CD4-positive, alpha-beta T cell treated with Interleukin-4 for 1 hour (primary cell): Measurements from ENCODE around the gene KPNB1.

ENCODE experiments used
- DNase-seq, 2 donors: peaks; one replicate each; pipeline ENCODE4 v3.0.0-alpha.2; 2020 to 2022

KPNB1 gene

GRCh38 chr17:47714773-47715396 is 65.2 kb downstream of the KPNB1 start:
- DNase-seq = peak; percentile 38 to 49

- no peak for DNase-seq
Measured at GRCh38 chr17:47715669-47716325, 66.1 kb downstream of the KPNB1 start.

- no peak for DNase-seq
Measured at GRCh38 chr17:47716375-47716774, 66.7 kb downstream of the KPNB1 start.

DNA sequence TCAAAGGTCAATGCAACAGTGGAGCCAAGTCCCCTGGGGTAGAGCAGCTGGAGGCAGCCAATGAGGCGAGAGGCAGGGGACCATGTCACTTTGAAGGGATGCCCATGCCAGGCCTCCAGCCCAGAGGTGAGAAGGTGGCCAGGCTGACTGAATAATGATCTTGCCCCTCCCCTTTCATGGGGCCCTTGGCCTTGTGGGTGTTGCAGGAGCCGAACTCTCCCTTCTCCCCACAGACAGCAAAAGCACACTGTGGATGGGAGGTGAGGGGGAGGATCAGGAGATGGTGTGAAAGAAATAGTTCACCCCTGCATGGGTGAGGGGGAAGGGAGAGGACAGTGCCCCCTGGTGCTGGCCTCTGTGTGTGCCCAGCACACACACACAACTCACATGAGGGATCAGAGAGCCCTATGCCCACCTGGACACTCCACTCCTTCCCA is 67.6 kb downstream of the KPNB1 start:
- DNase-seq = peak in 1 of 2 donors; percentile 49

GRCh38 chr17:47717979-47718621 is 68.4 kb downstream of the KPNB1 start:
- DNase-seq = no peak

- DNase-seq = no peak
Measured at GRCh38 chr17:47718634-47719405, 69.1 kb downstream of the KPNB1 start.

GRCh38 chr17:47719411-47720152 is 69.9 kb downstream of the KPNB1 start:
- DNase-seq = no peak

- no peak for DNase-seq
Measured at GRCh38 chr17:47720196-47720595, 70.5 kb downstream of the KPNB1 start.

DNA sequence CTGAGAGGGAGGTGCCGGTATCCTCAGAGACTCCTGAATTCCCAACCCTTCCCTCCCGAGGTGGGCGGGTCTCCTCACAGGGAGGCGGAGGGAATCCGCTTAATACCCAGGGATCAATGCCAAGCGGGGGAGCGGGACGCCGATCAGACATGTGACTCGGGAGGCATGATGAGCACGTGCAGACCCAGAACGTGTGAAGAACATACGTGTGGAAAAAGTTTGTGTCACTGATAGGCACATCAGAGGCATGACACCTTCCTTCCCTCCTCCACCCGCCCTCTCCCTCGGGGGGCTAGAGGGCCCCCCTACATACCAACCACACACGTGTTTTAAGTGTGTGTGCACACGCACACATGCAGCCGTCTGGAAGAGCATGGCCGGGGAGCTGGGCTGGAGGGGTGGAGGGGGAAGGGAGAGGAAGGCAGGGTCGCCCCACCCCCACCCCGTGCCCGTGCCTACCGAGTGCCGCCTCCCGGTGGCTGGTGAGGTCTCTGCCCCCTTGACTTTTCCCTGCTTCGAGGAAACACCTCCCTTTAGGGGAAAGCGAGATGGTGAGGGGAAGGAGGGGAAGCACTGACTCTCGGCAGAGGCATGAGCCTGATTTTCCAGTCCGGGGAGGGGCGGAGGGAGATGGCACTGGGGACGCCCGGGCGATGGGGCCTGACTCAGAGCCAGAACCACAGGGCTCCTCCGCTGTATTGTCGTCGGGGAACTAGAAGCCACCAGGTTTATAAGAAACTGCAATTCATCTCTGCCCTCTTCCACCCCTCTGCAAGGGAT is 71.2 kb downstream of the KPNB1 start:
- peak; percentile 42 to 63 for DNase-seq

GRCh38 chr17:47721725-47722124 is 72.0 kb downstream of the KPNB1 start:
- DNase-seq = no peak

DNA sequence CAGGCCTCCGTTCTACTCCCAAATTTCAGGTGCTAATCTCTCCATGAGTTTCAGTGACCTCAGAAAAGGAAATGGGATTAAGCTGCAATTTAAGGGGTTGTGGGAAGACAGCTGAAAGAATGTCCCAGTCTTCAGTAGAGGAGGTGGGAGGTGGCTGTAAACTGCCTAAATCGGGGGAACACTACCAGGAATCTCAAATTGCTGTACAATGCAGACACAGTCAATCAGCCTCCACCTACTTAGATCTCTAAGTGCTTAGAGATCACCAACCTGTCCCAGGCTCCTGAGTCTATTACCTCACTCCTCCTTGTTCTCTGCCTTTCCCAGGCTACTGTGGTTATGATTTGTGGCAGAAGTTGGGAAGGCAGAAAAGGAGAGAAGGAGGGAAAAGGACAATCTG is 75.0 kb downstream of the KPNB1 start:
- no peak for DNase-seq

- no peak for DNase-seq
Measured at GRCh38 chr17:47725446-47726111, 75.9 kb downstream of the KPNB1 start.

- no peak for DNase-seq
Measured at GRCh38 chr17:47726796-47727703, 77.3 kb downstream of the KPNB1 start.

GRCh38 chr17:47727704-47728036 is 78.0 kb downstream of the KPNB1 start:
- no peak for DNase-seq

DNA sequence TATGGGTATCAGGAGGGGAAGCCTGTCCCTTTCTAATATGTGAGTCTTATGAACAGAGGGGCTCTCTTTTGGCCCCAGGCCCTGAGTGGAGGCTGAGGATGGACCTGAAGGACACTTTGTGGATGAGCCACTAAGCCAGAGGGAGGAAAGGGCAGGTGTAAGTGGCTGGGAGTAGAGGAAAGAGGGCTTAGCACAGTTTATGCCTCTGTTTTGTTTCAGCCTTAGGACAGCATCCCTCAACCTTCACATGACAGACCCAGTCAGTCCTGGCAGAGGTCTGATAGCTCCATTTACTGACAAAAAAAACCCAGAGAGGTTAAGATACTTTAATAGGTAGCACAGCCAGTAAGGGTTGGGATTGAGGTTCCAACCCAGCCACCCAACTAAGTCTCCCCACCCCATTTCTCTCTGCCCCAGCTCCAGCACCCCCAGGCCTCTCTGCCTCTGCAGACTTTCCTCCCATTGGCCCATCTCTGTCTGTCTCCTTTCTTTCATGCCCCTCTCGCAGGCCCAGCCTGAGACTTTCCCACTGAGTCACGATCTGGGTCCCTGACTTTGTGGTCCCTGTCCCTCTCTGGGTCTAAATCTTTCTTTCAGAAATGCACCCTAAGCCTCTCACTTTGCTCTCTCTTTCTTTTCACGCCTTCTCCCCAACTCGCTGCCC is 78.6 kb downstream of the KPNB1 start:
- no peak for DNase-seq

DNA sequence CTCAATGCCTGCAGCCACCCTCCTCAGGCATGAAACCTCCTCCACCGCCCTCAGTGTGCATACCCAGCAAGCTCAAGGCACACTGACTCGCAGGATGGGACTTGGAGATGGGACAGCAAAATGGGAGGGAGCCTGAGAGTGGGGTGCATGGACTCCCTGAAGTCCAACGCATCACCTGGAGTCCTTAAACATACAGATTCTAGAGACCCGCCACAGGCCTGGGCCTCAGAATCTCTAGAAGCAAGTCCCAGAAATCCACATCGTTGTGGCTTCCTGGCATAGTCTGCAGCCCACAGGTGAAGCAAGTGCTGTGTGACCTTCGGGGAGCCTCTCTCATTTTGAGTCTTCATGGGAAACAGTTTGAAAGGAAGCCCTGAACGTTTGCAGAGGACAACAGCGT is 79.8 kb downstream of the KPNB1 start:
- no peak for DNase-seq

- DNase-seq = no peak
Measured at GRCh38 chr17:47730681-47731080, 81.0 kb downstream of the KPNB1 start.

DNA sequence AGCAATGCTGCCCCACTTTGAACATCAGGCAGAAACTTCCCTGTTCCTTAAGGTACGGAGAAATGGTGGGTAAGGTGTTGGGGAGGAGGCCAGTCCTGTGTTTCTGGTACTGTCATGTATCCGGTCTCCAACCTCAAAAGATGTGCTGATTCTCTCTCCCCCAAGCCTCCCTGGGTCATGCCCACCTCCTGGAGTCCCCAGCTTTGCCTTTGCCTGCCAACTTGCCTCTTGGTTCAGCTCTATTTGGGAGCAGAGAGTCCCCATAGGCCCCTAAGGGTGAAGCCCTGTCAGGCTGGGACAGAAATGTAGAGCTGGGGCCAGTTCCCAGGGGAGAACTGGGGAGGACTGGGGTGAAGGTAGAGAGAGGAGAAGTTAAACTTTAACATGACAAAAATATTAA is 81.7 kb downstream of the KPNB1 start:
- DNase-seq = no peak

DNA sequence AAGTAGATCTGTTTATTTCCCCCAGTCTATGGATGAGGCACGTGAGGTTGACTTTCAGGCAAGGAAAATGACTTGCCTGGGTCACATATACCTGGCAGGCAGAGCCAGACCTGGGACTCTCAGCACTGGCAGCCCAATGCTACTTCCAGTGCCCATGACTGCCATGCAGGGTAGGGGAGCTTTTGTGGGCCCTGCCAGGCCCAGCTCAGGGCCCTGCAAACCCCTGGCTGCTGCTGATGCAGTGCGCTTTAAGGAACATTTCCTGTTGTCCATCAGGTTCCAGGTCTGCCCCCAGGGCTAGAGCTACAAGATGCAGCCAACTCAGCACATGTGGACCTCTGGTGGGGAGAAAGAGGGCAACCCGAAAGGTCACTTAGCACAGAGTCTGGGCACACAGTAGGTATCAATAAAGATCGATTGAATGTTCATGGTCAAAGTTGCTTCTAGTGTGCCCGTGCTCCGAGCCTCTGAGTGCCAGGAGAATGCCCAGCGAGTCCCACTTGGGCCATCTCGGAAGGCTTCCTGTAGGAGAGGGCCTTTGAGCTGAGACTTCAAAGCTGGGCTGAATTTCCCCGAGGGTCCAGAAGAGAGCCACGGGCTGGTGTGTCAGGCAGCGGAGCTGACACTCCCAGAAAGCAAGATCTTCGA is 82.8 kb downstream of the KPNB1 start:
- DNase-seq = no peak
